Endothelial cell of hepatic sinusoid (primary cell): ENCODE data around the gene BMPR1A.

ENCODE experiments used
- in situ Hi-C: cut with HindIII; loops from 2 replicates; pipeline ENCODE4 v1.10.0; 2017; ENCODE audit warnings: low sequenced_read_pairs

Gene BMPR1A

GRCh38 chr10:86795353-86795752 lies 38.9 kb downstream of the BMPR1A start:
- in situ Hi-C loops, result no loop called here

- in situ Hi-C loops, result no loop called here
Measured at GRCh38 chr10:86798025-86798424, 41.6 kb downstream of the BMPR1A start.

- in situ Hi-C loops, result no loop called here
Measured at GRCh38 chr10:86798611-86799010, 42.2 kb downstream of the BMPR1A start.

GRCh38 chr10:86799188-86799845 lies 42.9 kb downstream of the BMPR1A start:
- in situ Hi-C loops, result no loop called here

GRCh38 chr10:86801995-86802394 lies 45.6 kb downstream of the BMPR1A start:
- in situ Hi-C loops, result loop anchor here (5.0 kb wide), 1 partner anchor 100 kb away; no protein-coding TSS in a partner anchor

GRCh38 chr10:86802473-86803108 lies 46.2 kb downstream of the BMPR1A start:
- in situ Hi-C loops, result loop anchor here (5.0 kb wide), 1 partner anchor 100 kb away; no protein-coding TSS in a partner anchor

GRCh38 chr10:86803156-86803555 lies 46.7 kb downstream of the BMPR1A start:
- in situ Hi-C loops, result loop anchor here (5.0 kb wide), 1 partner anchor 99 kb away; no protein-coding TSS in a partner anchor

GRCh38 chr10:86804805-86805204 lies 48.4 kb downstream of the BMPR1A start:
- in situ Hi-C loops, result loop anchor here (5.0 kb wide), 1 partner anchor 97 kb away; no protein-coding TSS in a partner anchor

GRCh38 chr10:86813101-86813500 lies 56.7 kb downstream of the BMPR1A start:
- in situ Hi-C loops, result no loop called here

GRCh38 chr10:86813982-86814381 lies 57.6 kb downstream of the BMPR1A start:
- in situ Hi-C loops, result no loop called here

- in situ Hi-C loops, result no loop called here
Measured at GRCh38 chr10:86815035-86815617, 58.7 kb downstream of the BMPR1A start.

GRCh38 chr10:86815640-86816039 lies 59.2 kb downstream of the BMPR1A start:
- in situ Hi-C loops, result no loop called here

GRCh38 chr10:86817246-86817645 lies 60.8 kb downstream of the BMPR1A start:
- in situ Hi-C loops, result no loop called here

- in situ Hi-C loops, result no loop called here
Measured at GRCh38 chr10:86819567-86819966, 63.1 kb downstream of the BMPR1A start.

- in situ Hi-C loops, result no loop called here
Measured at GRCh38 chr10:86820509-86820908, 64.1 kb downstream of the BMPR1A start.

- in situ Hi-C loops, result no loop called here
Measured at GRCh38 chr10:86821388-86821999, 65.1 kb downstream of the BMPR1A start.

- in situ Hi-C loops, result no loop called here
Measured at GRCh38 chr10:86823565-86823964, 67.1 kb downstream of the BMPR1A start.

- in situ Hi-C loops, result no loop called here
Measured at GRCh38 chr10:86824151-86824550, 67.7 kb downstream of the BMPR1A start.

GRCh38 chr10:86825366-86825765 lies 68.9 kb downstream of the BMPR1A start:
- in situ Hi-C loops, result loop anchor here (5.0 kb wide), 1 partner anchor 42 kb away; no protein-coding TSS in a partner anchor

GRCh38 chr10:86827639-86828038 lies 71.2 kb downstream of the BMPR1A start:
- in situ Hi-C loops, result loop anchor here (5.0 kb wide), 1 partner anchor 40 kb away; no protein-coding TSS in a partner anchor

GRCh38 chr10:86828145-86828544 lies 71.7 kb downstream of the BMPR1A start:
- in situ Hi-C loops, result loop anchor here (5.0 kb wide), 1 partner anchor 39 kb away; no protein-coding TSS in a partner anchor
